ENCODE data around the gene QPCTL. TPM values are rescaled to one million over a fixed set of nuclear protein-coding genes. Genes with fewer than 3 reads are reported as not detected.

The QPCTL gene
- total and polyA plus RNA-seq, 9 of the 15 experiments (the other 6 are each of a cell fraction or from before 2014, with no cell fraction given) = 0.99 to 31.3 (median 12.7) TPM

GRCh38 chr19:45646345-45646698 lies 46.1 kb upstream of the QPCTL start (continued):
- TF ChIP-seq ZMIZ1 (IDR thresholded peaks at IDR 0.05; ENCODE audit: low read depth in 2 of 2, low read length in 2 of 2) = no peak
- no peak for TF ChIP-seq NR1H2 (CRISPR knock-in tag; IDR thresholded peaks at IDR 0.05)
- no peak for TF ChIP-seq BDP1 (IDR thresholded peaks at IDR 0.05; ENCODE audit: insufficient read depth, insufficient read length)
- no peak for TF ChIP-seq ETV5 (CRISPR knock-in tag; IDR thresholded peaks at IDR 0.05; ENCODE audit: low read depth)
- no peak for TF ChIP-seq EHMT2 (IDR thresholded peaks at IDR 0.05)
- no peak for TF ChIP-seq U2AF2 (optimal IDR thresholded peaks at IDR 0.05; ENCODE audit: low read depth, low read length)
- no peak for TF ChIP-seq ATF6 (CRISPR knock-in tag; IDR thresholded peaks at IDR 0.05)
- no peak for TF ChIP-seq ZNF23 (CRISPR knock-in tag; IDR thresholded peaks at IDR 0.05)
- no peak for TF ChIP-seq ZNF785 (CRISPR knock-in tag; IDR thresholded peaks at IDR 0.05)
- peak; percentile 70 for TF ChIP-seq CHD4 (IDR thresholded peaks at IDR 0.05; ENCODE audit: insufficient read depth, insufficient replicate concordance, low read depth, low read length, poor library complexity, severe bottlenecking)
- no peak for TF ChIP-seq LCOR (CRISPR knock-in tag; IDR thresholded peaks at IDR 0.05)
- TF ChIP-seq NR4A1 (CRISPR knock-in tag; IDR thresholded peaks at IDR 0.05) = no peak
- 0 out of 2 replicates have a peak, but pooled peaks have one; percentile 38 for TF ChIP-seq NR4A1 (tag; IDR thresholded peaks at IDR 0.05)
- TF ChIP-seq FOXP4 (CRISPR knock-in tag; IDR thresholded peaks at IDR 0.05; ENCODE audit: borderline replicate concordance) = no peak; the same call in 1 of the 2 replicates
- no peak for TF ChIP-seq ZKSCAN3 (CRISPR knock-in tag; IDR thresholded peaks at IDR 0.05)
- no peak for TF ChIP-seq ARHGAP35 (IDR thresholded peaks at IDR 0.05; ENCODE audit: partially characterized antibody)
- TF ChIP-seq TBL1XR1 (IDR thresholded peaks at IDR 0.05; ENCODE audit: low read length in 2 of 2) = no peak
- TF ChIP-seq L3MBTL2 (IDR thresholded peaks at IDR 0.05) = no peak; the same call in 1 of the 2 replicates
- no peak for TF ChIP-seq ZNF347 (CRISPR knock-in tag; IDR thresholded peaks at IDR 0.05; ENCODE audit: low read depth)
- no peak for TF ChIP-seq ZNF280A (IDR thresholded peaks at IDR 0.05; ENCODE audit: low read depth, partially characterized antibody)
- no peak for TF ChIP-seq ZNF561 (CRISPR knock-in tag; conservative IDR thresholded peaks at IDR 0.05)

Data from K562 (cell line).